Measurements from ENCODE around the gene AFTPH. TPM values are rescaled to one million over a fixed set of nuclear protein-coding genes. Genes with fewer than 3 reads are reported as not detected.
A peak's percentile ranks its signal among the peaks of the same experiment; 100 is the strongest.

AFTPH gene
- 20.5 TPM for polyA plus RNA-seq (2013, experiment 1 of 2; ENCODE audit: insufficient read length)
- 17.8 TPM for polyA plus RNA-seq (2013, experiment 2 of 2; ENCODE audit: insufficient read length)

DNA sequence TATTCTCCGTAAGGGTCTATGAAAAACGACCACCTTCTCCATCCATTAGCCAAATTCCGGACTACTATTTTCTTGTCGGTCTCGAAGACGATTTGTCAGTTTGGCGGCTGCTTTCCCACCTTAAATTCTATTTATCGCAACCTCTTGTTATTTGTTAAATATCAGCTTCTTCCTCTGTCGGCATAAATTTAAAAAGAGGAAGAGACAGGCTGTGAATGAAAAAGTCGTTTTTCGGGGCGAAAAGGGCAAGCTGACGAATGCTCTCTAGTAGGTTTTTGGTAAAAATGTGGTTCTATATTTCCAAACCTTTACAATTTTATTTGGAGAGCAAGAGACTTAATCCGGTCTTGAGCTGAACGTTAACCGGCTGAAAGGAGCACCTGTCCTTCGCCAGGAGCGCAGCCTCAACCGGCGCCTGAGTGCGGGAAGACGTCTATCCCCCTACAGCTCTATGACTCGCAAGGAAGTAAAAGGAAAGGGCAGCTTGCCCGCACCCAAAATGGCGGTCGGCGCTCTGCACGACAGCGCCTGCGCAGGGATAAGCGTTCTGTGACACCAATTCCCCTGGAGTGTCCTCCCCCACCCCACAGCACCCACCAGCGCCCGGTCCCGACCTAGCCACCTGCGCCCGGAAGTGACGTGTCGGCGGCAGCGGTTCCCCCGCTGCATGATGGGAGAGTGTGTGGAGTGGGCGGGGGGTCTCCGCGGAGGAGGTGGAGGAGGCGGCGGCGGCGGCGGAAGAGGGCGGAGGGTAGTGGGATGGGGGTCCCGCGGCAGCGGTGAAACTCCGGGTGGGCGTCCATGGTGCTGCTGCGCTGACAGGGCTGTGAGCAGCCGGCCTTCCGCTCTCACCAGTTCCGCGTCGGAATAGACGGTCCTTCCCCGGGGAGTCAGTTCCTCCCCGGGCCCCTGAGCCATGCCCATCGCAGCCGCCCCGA, at the start of gene AFTPH:
AFTPH (plus strand) TSS at position 663 of the 938 bp plus-strand sequence. CDS start 27,147 bp downstream, outside the sequence.
- peak; percentile 99 for DNase-seq

DNA sequence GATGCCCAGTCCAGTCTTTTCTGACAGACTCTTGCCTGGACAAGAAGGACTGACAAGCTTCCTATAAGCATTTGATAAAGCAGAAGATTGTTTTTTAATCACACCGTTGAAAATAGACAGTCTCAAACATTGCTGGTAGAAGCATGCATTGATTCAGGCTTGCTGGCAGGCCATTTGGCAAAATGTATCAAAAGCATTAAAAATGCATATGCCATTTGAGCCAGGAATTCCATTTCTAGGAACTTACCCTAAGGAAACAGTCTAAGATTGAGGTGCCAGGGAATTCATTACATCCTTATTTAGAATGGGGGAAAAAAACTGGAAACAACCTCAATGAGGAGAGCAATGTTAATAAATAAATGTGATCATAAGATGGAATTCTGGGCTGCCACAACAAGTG, 49.5 kb upstream of the AFTPH start:
- DNase-seq: no peak

DNA sequence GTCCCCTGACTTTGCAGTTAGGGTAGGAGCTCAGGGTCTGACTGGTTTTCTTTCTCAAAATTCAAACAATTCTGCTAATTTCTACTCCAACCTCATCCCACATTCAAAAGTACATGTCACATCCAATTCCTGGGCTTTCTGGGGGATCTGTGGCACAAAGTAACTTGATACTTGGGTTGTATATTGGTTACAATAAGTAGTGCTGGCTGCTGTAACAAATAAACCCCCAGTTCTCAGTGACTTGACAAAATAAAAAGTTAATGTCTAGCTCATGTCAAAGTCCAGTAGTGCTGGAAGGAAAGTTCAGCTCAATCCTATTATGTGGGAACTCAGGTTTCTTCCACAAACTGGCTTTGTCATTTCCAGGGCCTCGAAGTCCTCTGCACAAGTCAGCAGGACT, 47.1 kb upstream of the AFTPH start:
- DNase-seq: no peak

- DNase-seq: no peak
These were observed 46.1 kb upstream of the AFTPH start for GRCh38 chr2:64477979-64478378.

- DNase-seq: no peak
These were observed 45.5 kb upstream of the AFTPH start for GRCh38 chr2:64478502-64479230.

DNA sequence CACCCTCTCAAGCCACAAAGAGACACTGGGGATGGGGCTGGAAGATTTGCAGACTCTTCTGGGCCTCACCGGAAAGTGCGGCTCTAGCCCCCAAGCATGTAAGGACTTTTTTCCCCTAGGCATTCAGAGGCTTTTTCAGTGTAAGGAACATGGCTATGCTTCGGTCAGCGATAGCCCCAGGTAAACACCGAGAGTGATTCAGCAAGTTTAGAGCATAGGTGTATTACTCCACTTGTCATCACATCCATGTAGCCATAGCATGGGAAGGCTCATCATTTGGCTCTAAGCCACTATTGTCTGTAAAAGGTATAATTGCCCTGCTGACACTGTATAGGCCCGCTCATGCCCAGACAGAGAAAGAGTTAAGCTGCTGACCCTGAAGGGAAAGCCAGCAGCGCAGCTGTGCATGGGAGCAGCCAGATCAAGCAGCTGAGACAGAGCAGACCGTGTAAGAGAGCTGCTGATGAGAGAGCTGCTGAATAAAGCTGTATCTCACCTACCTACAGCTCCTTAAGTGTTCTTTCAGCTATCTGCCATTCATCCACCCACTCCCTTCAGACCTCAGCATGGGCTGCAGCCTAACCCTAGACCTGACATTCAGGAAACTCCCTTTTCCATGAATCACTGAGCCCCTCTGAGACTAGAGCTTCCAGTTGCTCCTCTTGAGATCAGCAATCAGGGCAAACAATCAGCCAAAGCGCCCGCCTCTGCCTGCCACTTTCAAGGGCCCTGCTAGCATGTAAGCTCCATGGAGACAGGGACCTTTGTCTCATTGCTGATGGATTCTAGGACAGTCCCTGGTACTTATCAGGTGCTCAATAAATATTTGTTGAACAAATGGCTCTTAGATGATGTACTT, 44.6 kb upstream of the AFTPH start:
- no peak for DNase-seq

GRCh38 chr2:64481665-64482064, 42.5 kb upstream of the AFTPH start:
- no peak for DNase-seq

GRCh38 chr2:64482243-64482642, 41.9 kb upstream of the AFTPH start:
- no peak for DNase-seq

DNA sequence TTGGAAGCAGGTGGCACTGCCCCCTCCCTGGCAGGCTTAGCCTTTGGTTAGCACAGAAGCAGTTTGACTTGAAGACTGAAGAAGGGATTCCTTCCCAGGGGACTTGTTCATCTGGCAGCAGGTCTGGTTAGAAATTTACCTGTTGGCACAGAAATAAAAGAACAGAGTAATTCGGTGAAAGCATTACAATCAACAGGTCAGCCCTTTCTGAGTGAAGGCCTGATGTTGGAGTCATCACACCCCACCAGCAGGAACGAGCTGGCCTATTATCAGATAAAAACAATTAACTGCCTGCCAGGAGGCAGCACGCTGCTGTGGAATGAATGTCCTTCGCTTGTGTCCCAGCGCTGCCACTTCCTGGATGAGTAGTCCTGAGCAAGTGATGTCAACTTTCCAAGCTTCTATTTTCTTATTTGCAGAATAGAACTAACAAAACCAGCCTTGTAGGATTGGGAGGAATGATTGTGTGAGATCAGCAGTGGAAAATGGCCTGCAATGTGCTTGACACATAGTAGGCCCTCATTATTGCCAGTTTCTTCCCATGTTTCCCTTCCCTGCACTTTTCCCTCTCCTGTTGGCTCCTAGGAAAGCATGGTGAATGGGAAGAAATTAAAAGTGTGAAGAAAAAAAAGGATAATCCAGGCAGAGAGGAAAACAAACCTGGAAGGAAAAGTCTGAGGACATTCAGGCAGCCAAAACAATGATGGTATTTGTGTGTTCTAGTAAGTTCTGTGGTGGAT, 41.2 kb upstream of the AFTPH start:
- peak; percentile 27 for DNase-seq

DNA sequence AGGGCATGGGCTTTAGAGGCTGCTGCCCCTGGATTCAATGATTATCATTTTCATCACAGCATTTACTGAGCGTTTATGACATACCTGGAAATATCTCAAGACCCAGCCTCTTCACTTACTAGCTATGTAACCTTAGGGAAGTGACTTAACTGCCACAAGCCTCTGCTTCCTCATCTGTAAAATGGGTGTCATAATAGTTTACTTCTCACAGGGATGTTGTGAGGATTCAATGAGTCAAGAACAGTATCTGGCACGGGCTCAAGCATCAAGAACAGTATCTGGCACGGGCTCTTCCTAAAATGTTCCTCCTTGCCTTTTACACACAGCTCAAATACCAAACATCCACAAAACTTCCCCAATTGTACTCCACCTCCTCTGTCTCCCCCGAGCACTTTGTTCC, 38.8 kb upstream of the AFTPH start:
- no peak for DNase-seq

DNA sequence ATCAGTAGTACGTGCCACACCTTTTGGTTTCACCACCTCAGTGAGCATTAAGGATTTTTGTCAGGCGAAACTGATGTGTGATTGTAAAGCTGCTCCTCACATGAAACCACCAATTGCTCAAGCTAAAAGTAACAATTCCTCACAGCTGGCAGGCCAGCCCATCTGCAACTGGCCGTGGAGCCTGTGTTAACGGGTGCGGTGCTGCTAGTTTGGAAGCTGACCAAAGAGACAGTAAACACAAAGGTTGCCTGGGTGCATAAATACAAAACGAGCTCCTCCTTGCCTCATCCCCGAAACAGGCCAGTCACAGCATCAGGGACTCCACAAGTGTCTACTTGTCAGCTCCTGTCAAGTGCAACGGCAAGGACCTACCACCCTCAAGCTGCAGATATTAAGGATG, 38.2 kb upstream of the AFTPH start:
- DNase-seq: no peak

- no peak for DNase-seq
These were observed 36.7 kb upstream of the AFTPH start for GRCh38 chr2:64487256-64488049.

DNA sequence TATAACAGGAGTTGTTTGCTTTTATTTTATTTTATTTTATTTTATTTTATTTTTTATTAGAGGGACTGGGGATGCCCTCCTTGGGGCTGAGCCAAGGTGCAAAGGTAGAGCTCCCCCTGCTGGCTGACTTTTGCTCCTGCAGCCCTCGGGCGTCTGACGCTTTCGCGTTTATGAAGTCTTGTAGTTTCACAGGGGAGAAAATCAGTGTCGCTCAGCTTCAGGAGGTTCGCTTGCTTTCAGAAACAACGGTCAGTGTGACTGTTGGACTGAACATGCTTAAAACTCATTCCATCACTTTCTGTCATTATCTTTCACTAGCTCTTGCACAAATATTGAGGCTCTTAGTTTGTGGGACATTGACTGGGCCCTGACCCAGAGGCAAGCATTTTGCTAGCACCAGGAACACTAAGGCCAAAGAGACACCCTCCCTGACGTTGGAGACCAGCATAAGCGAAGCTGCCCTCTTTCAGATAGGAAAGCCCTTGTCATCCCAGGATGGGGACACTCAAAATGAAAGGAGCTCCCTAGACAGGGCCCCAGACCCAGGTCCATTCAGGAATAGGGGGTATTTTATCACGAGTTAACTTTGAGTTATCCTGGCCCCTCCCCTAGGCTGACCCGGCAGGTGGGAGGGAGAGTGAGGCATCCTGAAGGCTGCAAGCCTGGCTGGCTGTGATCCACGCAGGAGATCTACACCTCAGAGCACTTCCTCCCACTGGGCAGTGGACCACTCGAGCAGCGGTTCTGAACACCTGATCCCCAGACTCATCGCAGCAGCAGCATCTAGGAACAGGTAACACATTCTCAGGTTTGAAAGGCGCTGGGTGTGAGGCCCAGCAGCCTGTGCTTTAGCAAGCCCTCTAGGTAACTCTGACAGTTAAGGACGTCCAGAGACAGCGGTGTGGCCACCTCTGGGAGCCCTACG, 35.8 kb upstream of the AFTPH start:
- peak; percentile 38 for DNase-seq

DNA sequence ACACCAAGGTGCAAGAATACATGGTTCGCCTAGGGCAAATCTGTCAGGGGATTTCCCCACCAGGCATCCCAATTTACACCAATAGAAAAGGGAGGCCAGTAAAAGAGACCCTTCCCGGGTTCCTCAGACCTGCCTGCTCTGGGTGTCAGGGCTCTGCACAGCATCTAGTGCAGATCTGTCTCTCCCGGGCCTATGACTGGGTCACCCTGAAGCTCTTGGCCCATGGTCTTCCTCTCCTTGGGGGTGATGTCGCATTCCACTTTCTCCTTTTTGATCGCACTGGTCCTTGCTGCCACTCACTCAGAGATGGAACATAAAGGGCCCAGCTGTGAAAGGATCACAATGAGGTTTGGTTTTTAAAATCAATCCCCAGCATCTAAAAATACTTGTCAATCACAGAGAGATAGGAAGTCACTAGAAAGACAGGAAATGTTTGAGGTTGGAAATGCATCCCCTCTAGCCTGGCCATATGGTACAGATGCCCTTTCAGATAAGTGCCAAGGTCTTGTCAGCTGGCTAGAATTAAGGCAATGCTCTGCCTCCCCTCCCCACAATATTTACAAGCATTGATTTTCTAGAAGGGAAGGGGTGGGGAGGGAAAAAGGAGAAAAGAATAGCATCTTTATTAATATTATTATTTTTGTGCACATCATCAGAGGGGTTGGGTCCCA, 34.9 kb upstream of the AFTPH start:
- no peak for DNase-seq

DNA sequence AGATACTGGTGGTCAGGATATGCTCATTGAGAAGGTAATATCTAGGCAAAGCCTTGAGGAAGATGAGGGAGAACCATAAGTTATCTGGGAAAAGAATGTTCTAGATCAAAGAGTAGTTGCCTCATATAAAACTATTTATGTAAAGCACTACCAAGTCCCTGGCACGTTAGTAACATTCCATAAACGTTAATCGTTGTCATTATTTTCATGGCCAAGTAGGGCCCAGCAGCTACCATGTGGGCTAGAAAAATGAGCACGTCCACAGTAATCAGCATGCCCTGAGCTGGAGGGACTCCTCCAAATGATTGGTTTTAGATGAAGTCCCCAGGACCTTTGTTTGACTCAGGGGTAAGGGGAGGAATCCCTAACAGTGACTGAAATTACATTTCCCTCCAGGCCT, 32.7 kb upstream of the AFTPH start:
- DNase-seq: peak; percentile 36

DNA sequence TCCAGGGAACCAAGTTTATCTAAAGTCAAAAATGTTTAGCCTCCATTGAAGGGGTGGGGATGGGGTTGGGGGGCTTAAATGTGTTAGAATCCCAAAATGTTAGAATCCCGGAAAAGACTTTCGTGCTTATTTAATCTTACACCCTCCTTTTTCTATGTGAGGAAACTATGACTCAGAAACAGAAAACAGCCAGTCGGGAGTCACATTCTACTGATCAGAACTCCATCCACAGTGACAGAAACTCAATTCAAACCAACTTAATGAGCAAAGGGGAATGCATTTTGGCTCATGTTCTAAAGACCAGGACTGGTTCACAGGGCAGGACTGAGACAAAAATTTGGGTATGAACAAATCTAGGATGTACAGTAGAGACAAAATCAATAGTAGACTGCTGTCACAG, 31.9 kb upstream of the AFTPH start:
- no peak for DNase-seq

- no peak for DNase-seq
These were observed 31.3 kb upstream of the AFTPH start for GRCh38 chr2:64492821-64493220.

DNA sequence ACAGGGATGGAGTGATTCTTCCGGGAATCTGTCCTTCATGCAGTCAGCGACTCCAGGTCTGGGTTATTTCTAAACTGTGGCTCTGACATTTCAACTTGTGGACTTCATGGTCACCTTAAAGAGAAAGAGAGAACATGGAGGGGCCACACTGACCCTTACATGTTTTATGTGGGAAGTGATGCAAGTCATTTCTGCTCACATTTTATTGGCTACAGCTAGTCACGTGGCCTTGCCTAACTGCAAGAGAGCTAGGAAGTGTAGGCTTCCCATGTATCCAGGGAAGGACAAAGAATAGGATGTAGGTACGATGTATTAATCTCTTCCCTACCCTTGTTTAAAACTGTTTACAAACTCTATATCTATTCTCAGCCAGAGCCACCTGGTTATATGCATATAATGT, 30.3 kb upstream of the AFTPH start:
- DNase-seq: no peak

GRCh38 chr2:64498438-64498837, 25.7 kb upstream of the AFTPH start:
- no peak for DNase-seq
